Gastrocnemius medialis (tissue), 4 donors: ENCODE data around the gene ERICH6B. TPM values are rescaled to one million over a fixed set of nuclear protein-coding genes. Genes with fewer than 3 reads are reported as not detected.

Experiments used
- ATAC-seq, 2 donors: fragments of 150-250 bp; one replicate each; pipeline ENCODE4 v1.9.1; 2016
- DNase-seq, 2 donors: peaks; one replicate each; pipeline ENCODE4 v3.0.0-alpha.2; 2019
- H3K27ac ChIP-seq, 4 donors: fragments of 200-600 bp; sonication (generic); 1 replicate in 1 of 4; 2 replicates in 3 of 4; pipeline ENCODE4 v1.5.1; 2016 to 2018; ENCODE audit warnings: mild to moderate bottlenecking in 2 of 4, moderate library complexity in 1 of 4
- H3K27me3 ChIP-seq, 3 donors: fragments of 200-600 bp; sonication (generic) in 2 of 3; 1 replicate in 1 of 3; 2 replicates in 2 of 3; pipeline versions ENCODE4 v1.5.1 to v1.6.0; 2016 to 2019; ENCODE audit warnings: mild to moderate bottlenecking in 1 of 3, moderate library complexity in 1 of 3
- H3K36me3 ChIP-seq, 2 donors: fragments of 200-600 bp; sonication (generic) in 1 of 2; one replicate each; pipeline ENCODE4 v1.5.1; 2017 to 2018
- H3K4me1 ChIP-seq, 2 donors: fragments of 200-600 bp; sonication (generic) in 1 of 2; one replicate each; pipeline ENCODE4 v1.5.1; 2016 to 2017; ENCODE audit warnings: mild to moderate bottlenecking in 2 of 2
- H3K4me3 ChIP-seq, 4 donors: fragments of 200-600 bp; sonication (generic) in 3 of 4; 1 replicate in 1 of 4; 2 replicates in 3 of 4; pipeline ENCODE4 v1.5.1; 2016 to 2019; ENCODE audit warnings: mild to moderate bottlenecking in 2 of 4
- H3K9me3 ChIP-seq, 3 donors: fragments of 200-600 bp; sonication (generic) in 2 of 3; 1 replicate in 1 of 3; 2 replicates in 2 of 3; pipeline ENCODE4 v1.5.1; 2016 to 2019
- POLR2A ChIP-seq, 2 donors: fragments of 450-650 bp; IDR thresholded peaks; one replicate each; pipeline ENCODE4 v1.6.1; 2017; ENCODE audit warnings: antibody characterized with exemption in 2 of 2, mild to moderate bottlenecking in 2 of 2, moderate library complexity in 2 of 2
- in situ Hi-C, 4 donors: fragments of 200-750 bp; cut with MboI; loops; one replicate each; pipeline versions ENCODE4 v1.15.0 to v1.8.0; 2017; ENCODE audit warnings: low sequenced_read_pairs in 4 of 4
- intact Hi-C: fragments of 100-400 bp; cut with DNase I; formaldehyde crosslinking; loops from one replicate; pipeline ENCODE4 v1.15.1; 2023; ENCODE audit warnings: low total_unique reads
- total RNA-seq, 4 donors: library from RNA; depleted of rRNA; stranded (reverse); fragments of >200 nt; gene quantifications; one replicate each; pipeline versions ENCODE4 v1.1.0 to v1.2.3, GENCODE V29; 2016
- TF ChIP-seq, protein P1 (sequence below), 5 experiments: fragments of 450-650 bp in 3 of 5; fragments of 200-600 bp in 2 of 5; sonication (generic) in 2 of 5; IDR thresholded peaks in 4 of 5; conservative IDR thresholded peaks in 1 of 5; 1 replicate in 4 of 5; 2 replicates in 1 of 5; pipeline ENCODE4 v1.5.1; 2016 to 2019; ENCODE audit warnings: antibody characterized with exemption in 5 of 5, mild to moderate bottlenecking in 3 of 5, moderate library complexity in 3 of 5

Gene ERICH6B
- total RNA-seq, 4 donors from 2014 or later: not detected

DNA sequence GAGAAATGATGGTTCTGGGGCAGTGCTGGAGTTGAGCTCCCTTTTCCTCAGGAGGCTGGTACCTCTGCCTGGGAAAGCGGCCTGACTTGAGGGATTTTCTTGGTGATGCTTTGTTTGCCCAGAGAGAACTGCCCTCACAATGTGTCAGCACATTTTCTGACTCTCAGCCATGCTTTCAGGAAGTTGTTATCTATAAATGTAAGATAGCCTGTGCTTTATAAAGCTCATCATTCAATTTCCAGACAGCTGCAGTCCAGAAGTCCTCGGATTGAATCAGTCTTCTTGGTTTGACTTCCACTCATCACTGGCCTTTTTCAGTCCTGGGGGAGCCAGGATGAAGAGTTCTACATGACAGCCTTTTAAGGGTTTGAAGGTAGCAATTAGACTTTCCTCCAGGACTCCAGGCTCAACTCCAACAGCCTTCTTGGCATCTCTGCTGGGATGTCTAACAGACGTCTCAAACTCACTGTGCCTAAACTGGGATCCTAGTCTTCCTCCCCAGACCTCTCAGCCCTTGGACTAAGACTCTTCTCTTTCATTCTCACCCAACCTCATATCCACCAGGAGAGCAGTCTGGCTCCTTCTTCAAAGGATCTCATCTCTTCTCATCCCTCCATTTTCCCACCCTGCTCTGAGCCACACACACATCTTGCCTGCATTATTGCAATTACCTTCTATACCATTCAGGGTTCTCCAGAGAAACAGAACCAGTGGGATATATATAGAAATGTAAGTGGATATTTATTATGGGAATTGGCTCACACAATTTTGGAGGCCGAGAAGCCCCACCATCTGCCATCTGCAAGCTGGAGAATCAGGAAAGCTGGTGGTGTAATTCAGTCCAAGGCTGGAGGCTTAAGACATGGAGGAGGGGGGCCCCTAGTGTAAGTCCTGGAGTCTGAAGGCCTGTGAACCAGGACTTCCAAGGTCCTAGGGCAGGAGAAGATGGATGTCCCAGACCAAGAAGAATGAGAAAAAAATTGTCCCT is 13.1 kb downstream of the ERICH6B start:
- intact Hi-C loops (no loop called here), in situ Hi-C loops (no loop called here)
- H3K36me3 ChIP-seq: no peaks in the 10 kb centered on the region
- TF ChIP-seq, protein P1, sequence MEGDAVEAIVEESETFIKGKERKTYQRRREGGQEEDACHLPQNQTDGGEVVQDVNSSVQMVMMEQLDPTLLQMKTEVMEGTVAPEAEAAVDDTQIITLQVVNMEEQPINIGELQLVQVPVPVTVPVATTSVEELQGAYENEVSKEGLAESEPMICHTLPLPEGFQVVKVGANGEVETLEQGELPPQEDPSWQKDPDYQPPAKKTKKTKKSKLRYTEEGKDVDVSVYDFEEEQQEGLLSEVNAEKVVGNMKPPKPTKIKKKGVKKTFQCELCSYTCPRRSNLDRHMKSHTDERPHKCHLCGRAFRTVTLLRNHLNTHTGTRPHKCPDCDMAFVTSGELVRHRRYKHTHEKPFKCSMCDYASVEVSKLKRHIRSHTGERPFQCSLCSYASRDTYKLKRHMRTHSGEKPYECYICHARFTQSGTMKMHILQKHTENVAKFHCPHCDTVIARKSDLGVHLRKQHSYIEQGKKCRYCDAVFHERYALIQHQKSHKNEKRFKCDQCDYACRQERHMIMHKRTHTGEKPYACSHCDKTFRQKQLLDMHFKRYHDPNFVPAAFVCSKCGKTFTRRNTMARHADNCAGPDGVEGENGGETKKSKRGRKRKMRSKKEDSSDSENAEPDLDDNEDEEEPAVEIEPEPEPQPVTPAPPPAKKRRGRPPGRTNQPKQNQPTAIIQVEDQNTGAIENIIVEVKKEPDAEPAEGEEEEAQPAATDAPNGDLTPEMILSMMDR (IDR thresholded peaks at IDR 0.05 in 4 of 5, conservative IDR thresholded peaks at IDR 0.05 in 1 of 5): no peak
- no peak for TF ChIP-seq POLR2A (IDR thresholded peaks at IDR 0.05)
- H3K27me3 ChIP-seq: no peaks in the 10 kb centered on the region
- H3K4me1 ChIP-seq: peaks cover 0 to 11% of the 10 kb centered on the region in 2 donors
- no peak for ATAC-seq
- H3K4me3 ChIP-seq: no peak overlapping the region
- DNase-seq: no peak
- no peaks in the 10 kb centered on the region for H3K9me3 ChIP-seq
- H3K27ac ChIP-seq: no peak overlapping the region

DNA sequence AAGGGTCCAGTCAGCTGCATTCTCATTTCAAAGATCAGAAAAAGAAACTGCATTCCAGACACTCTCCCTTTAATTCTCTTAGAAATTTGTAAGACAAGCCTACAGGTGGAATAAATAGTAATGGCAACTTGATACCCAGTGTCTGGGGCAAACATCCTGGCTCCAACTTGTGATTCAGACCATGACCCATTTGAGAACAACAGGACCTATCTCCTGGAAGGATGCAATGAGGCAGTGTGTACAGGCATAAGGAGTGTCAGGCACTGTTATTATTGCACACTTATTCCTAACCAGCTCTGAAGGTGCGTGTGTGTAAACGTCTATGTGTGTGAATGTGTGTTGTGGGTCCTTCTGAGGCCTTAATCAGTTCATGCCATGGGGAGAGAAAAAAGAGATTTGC is 13.9 kb downstream of the ERICH6B start:
- Histone ChIP-seq H3K4me1 (peaks cover 0 to 11% of the 10 kb centered on the region in 2 donors), H3K4me3 (no peak overlapping the region), H3K36me3 (no peaks in the 10 kb centered on the region), H3K27me3 (no peaks in the 10 kb centered on the region), H3K27ac (no peak overlapping the region), H3K9me3 (no peaks in the 10 kb centered on the region)
- ATAC-seq: peak; percentile 41 to 66
- DNase-seq: no peak
- in situ Hi-C loops: no loop called here
- intact Hi-C loops: no loop called here
- TF ChIP-seq, protein P1 (IDR thresholded peaks at IDR 0.05 in 4 of 5, conservative IDR thresholded peaks at IDR 0.05 in 1 of 5): no peak
- no peak for TF ChIP-seq POLR2A (IDR thresholded peaks at IDR 0.05)

DNA sequence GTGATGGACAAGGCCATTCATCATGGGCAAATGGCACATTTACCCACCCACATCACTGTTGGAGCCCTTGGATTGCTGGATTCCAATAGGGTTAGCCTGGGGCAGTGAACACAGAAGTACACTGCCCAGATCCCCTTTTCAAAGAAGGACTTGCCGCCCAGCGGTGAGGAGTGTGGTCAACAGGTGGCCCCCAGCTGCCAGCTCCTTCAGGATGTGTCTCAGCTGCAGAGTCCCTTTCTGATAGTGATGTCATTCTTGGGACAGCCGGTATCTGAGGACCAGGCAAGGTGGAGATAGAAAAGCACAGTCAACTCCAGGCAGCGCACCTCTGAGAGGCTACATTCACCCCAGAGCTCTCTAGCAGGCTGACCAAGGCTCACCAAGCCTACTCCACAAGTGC is 16.9 kb downstream of the ERICH6B start:
- peaks cover 0 to 11% of the 10 kb centered on the region in 2 donors for H3K4me1 ChIP-seq

DNA sequence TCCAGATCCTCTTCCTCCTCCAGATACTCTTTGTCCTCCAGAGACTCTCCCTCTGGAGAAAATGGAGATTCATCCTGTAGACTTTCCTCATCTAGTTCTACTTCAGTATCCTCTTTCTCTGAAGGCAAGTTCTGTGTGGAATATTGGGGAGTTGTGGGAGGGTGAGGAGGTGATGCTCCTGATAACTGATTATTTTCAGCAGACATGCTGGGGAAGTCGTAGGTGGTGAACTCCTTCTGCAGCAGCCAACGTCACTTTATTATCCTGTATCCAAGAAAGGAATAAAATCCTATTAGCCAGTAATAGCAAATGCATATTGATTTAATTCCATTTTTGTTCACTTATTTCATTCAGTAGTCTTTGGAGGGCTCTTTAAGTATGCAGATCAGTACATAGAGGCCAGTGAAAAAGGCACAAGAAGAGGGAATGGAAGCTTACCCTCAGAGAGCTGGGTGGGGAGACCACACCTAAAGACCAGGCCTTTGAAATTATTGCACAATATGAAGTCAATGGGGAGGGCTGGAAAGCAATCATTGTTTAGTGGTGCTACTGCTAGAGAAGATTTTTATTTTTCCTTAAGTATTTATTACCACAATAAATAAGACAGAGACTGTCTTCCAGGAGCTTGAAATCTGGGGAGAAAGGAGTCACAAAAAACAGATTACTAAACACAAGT is 18.6 kb downstream of the ERICH6B start:
- Histone ChIP-seq H3K27me3 (no peaks in the 10 kb centered on the region), H3K4me1 (peaks cover 0 to 8% of the 10 kb centered on the region in 2 donors), H3K9me3 (no peaks in the 10 kb centered on the region), H3K36me3 (no peaks in the 10 kb centered on the region), H3K27ac (no peak overlapping the region), H3K4me3 (no peak overlapping the region)
- intact Hi-C loops (no loop called here), in situ Hi-C loops (no loop called here)
- no peak for DNase-seq
- no peak for ATAC-seq
- TF ChIP-seq POLR2A (IDR thresholded peaks at IDR 0.05): no peak
- TF ChIP-seq, protein P1 (IDR thresholded peaks at IDR 0.05 in 4 of 5, conservative IDR thresholded peaks at IDR 0.05 in 1 of 5): no peak

More for the DNA sequence above, 16.9 kb downstream of the ERICH6B start:
- Histone ChIP-seq H3K9me3 (no peaks in the 10 kb centered on the region), H3K27ac (no peak overlapping the region), H3K36me3 (no peaks in the 10 kb centered on the region), H3K27me3 (no peaks in the 10 kb centered on the region), H3K4me3 (no peak overlapping the region)
- intact Hi-C loops (no loop called here), in situ Hi-C loops (no loop called here)
- ATAC-seq (no peak), DNase-seq (no peak)
- TF ChIP-seq, protein P1 (IDR thresholded peaks at IDR 0.05 in 4 of 5, conservative IDR thresholded peaks at IDR 0.05 in 1 of 5): no peak
- TF ChIP-seq POLR2A (IDR thresholded peaks at IDR 0.05): no peak
